Skeletal muscle cell (primary cell): ENCODE results near the gene SPRR1A.
"Not testable (repeated sequence)": the region's sequence is repeated elsewhere in the genome, so short reads cannot be mapped to it uniquely, and the experiment has no call there.

ENCODE experiments used
- DNase-seq: peaks from one replicate; pipeline ENCODE4 v3.0.0-alpha.2; 2010; ENCODE audit warnings: low read depth
- H3K4me3 ChIP-seq: 2 replicates; pipeline ENCODE4 v1.5.1; 2011; ENCODE audit warnings: low read depth, mild to moderate bottlenecking, control low read depth, low read length, moderate library complexity

SPRR1A gene

GRCh38 chr1:152969036-152969435, 14.8 kb upstream of the SPRR1A start:
- H3K4me3 ChIP-seq = no peak overlapping the region
- DNase-seq = no peak

- DNase-seq = no peak
- H3K4me3 ChIP-seq = no peak within 1 kb of the TSS
Observed at GRCh38 chr1:152970495-152970894, 13.4 kb upstream of the SPRR1A start, which contains the start of gene SPRR4. Gene SPRR4 (plus strand): TSS chr1:152970648. CDS start chr1:152971891, 1,243 bp downstream.

GRCh38 chr1:152972196-152972886, 11.5 kb upstream of the SPRR1A start:
- no peak for DNase-seq
- H3K4me3 ChIP-seq = no peak overlapping the region

- no peak for DNase-seq
- H3K4me3 ChIP-seq = no peak overlapping the region
Observed at GRCh38 chr1:152976688-152977087, 7.2 kb upstream of the SPRR1A start.

- no peak for DNase-seq
- H3K4me3 ChIP-seq = no peak overlapping the region
Observed at GRCh38 chr1:152977614-152978013, 6.3 kb upstream of the SPRR1A start.

GRCh38 chr1:152980676-152981075, 3.2 kb upstream of the SPRR1A start:
- no peak for DNase-seq
- H3K4me3 ChIP-seq = no peak overlapping the region

GRCh38 chr1:152981146-152981871, 2.6 kb upstream of the SPRR1A start:
- no peak overlapping the region for H3K4me3 ChIP-seq
- no peak for DNase-seq

GRCh38 chr1:152982076-152982475, 1.8 kb upstream of the SPRR1A start:
- DNase-seq = no peak
- no peak overlapping the region for H3K4me3 ChIP-seq

- DNase-seq = no peak
- no peak overlapping the region for H3K4me3 ChIP-seq
Observed at GRCh38 chr1:152983234-152983633, 647 bp upstream of the SPRR1A start.

GRCh38 chr1:152986578-152986977, 2.7 kb downstream of the SPRR1A start:
- no peak for DNase-seq
- no peak overlapping the region for H3K4me3 ChIP-seq

GRCh38 chr1:152993186-152993585, 9.3 kb downstream of the SPRR1A start:
- H3K4me3 ChIP-seq = no peak overlapping the region
- DNase-seq = no peak

- no peak overlapping the region for H3K4me3 ChIP-seq
- no peak for DNase-seq
Observed at GRCh38 chr1:152995842-152996241, 12.0 kb downstream of the SPRR1A start.

GRCh38 chr1:152996633-152997400, 12.9 kb downstream of the SPRR1A start:
- H3K4me3 ChIP-seq = no peak overlapping the region
- DNase-seq = no peak

GRCh38 chr1:152997901-152998300, 14.0 kb downstream of the SPRR1A start:
- H3K4me3 ChIP-seq = no peak overlapping the region

GRCh38 chr1:152998476-152998875, 14.6 kb downstream of the SPRR1A start:
- H3K4me3 ChIP-seq = no peak overlapping the region
- no peak for DNase-seq

More at GRCh38 chr1:152997901-152998300, 14.0 kb downstream of the SPRR1A start:
- no peak for DNase-seq

GRCh38 chr1:152999818-153000217, 15.9 kb downstream of the SPRR1A start:
- no peak for DNase-seq
- no peak overlapping the region for H3K4me3 ChIP-seq

GRCh38 chr1:153000294-153000693, 16.4 kb downstream of the SPRR1A start:
- DNase-seq = no peak
- H3K4me3 ChIP-seq = no peak overlapping the region

- H3K4me3 ChIP-seq = no peak within 1 kb of the TSS
- DNase-seq = no peak
Observed at GRCh38 chr1:153001382-153001781, 17.5 kb downstream of the SPRR1A start, which contains the start of gene SPRR3. Gene SPRR3 (plus strand): TSS chr1:153001749. CDS start chr1:153003021, 1,272 bp downstream.

GRCh38 chr1:153011235-153011758, 27.4 kb downstream of the SPRR1A start:
- not testable (repeated sequence) for DNase-seq, H3K4me3 ChIP-seq

- H3K4me3 ChIP-seq, DNase-seq: not testable (repeated sequence)
Observed at GRCh38 chr1:153021829-153022228, 37.9 kb downstream of the SPRR1A start.
